GM23338 (cell line): ENCODE data around the gene ZNF524. TPM values are rescaled to one million over a fixed set of nuclear protein-coding genes. Genes with fewer than 3 reads are reported as not detected.

ENCODE experiments used
- ATAC-seq: fragments of 200-7000 bp; cut with Tn5 transposase; 3 replicates; pipeline ENCODE4 v1.9.1; 2020
- DNase-seq: peaks from one replicate; pipeline ENCODE4 v3.0.0-alpha.2; 2015; ENCODE audit warnings: low spot score
- H2AFZ ChIP-seq: fragments of 200-600 bp; sonication (generic); 2 replicates; pipeline ENCODE4 v1.8.0; 2016; ENCODE audit warnings: antibody characterized with exemption, mild to moderate bottlenecking, moderate library complexity
- H3F3A ChIP-seq: fragments of 200-600 bp; sonication (generic); replicated peaks from 2 replicates; pipeline ENCODE4 v1.8.0; 2017; ENCODE audit warnings: antibody characterized with exemption, mixed run types, low read depth
- H3K27ac ChIP-seq: fragments of 200-600 bp; sonication (generic); 2 replicates; pipeline ENCODE4 v1.6.1; 2016; ENCODE audit warnings: low read depth
- H3K27me3 ChIP-seq: fragments of 200-600 bp; sonication (generic); 2 replicates; pipeline ENCODE4 v1.8.0; 2016; ENCODE audit warnings: mild to moderate bottlenecking, mixed run types, moderate library complexity; ENCODE audit not compliant: insufficient read depth
- H3K36me3 ChIP-seq: fragments of 200-600 bp; sonication (generic); 2 replicates; pipeline ENCODE4 v1.8.0; 2016; ENCODE audit warnings: mild to moderate bottlenecking; ENCODE audit not compliant: insufficient read depth
- H3K4me1 ChIP-seq: fragments of 200-600 bp; sonication (generic); 2 replicates; pipeline ENCODE4 v1.8.0; 2016; ENCODE audit warnings: mild to moderate bottlenecking, moderate library complexity; ENCODE audit not compliant: insufficient read depth
- H3K4me2 ChIP-seq: fragments of 200-600 bp; sonication (generic); 2 replicates; pipeline ENCODE4 v1.7.1; 2017; ENCODE audit warnings: mixed run types
- H3K4me3 ChIP-seq: fragments of 200-600 bp; sonication (generic); 2 replicates; pipeline ENCODE4 v1.6.1; 2016; ENCODE audit warnings: mixed run types
- H3K79me2 ChIP-seq: fragments of 200-600 bp; sonication (generic); replicated peaks from 2 replicates; pipeline ENCODE4 v1.8.0; 2017; ENCODE audit warnings: mild to moderate bottlenecking; ENCODE audit not compliant: insufficient read depth
- H3K9me2 ChIP-seq: fragments of 200-600 bp; sonication (generic); 2 replicates; pipeline ENCODE4 v1.8.0; 2017; ENCODE audit not compliant: insufficient read depth
- H4K20me1 ChIP-seq: fragments of 200-600 bp; sonication (generic); replicated peaks from 2 replicates; pipeline ENCODE4 v1.8.0; 2017; ENCODE audit warnings: mild to moderate bottlenecking; ENCODE audit not compliant: insufficient read depth
- H3K27ac Mint-ChIP-seq: 2 replicates; pipeline ENCODE4 v1.8.0; 2020; ENCODE audit warnings: inconsistent platforms, mild to moderate bottlenecking, moderate library complexity, mixed read lengths
- H3K27me3 Mint-ChIP-seq: 3 replicates; pipeline ENCODE4 v1.8.0; 2022; ENCODE audit warnings: low read depth, mild to moderate bottlenecking, moderate library complexity, mixed read lengths, inconsistent platforms; ENCODE audit not compliant: insufficient read depth, poor library complexity
- H3K36me3 Mint-ChIP-seq: 3 replicates; pipeline ENCODE4 v1.8.0; 2021; ENCODE audit warnings: low read depth, mild to moderate bottlenecking, inconsistent platforms, moderate library complexity, mixed read lengths
- H3K4me1 Mint-ChIP-seq: 3 replicates; pipeline ENCODE4 v1.8.0; 2020; ENCODE audit warnings: mild to moderate bottlenecking, inconsistent platforms, mixed read lengths
- H3K4me3 Mint-ChIP-seq: 3 replicates; pipeline ENCODE4 v1.8.0; 2021; ENCODE audit warnings: moderate library complexity, mild to moderate bottlenecking, inconsistent platforms, mixed read lengths
- H3K9me3 Mint-ChIP-seq: 3 replicates; pipeline ENCODE4 v1.8.0; 2020; ENCODE audit warnings: moderate library complexity, mild to moderate bottlenecking, inconsistent platforms, mixed read lengths
- CREB1 ChIP-seq: fragments of 250-450 bp; sonication (Bioruptor Pico); IDR thresholded peaks from 2 replicates; pipeline ENCODE4 v1.5.0; 2020; ENCODE audit warnings: low read depth, mild to moderate bottlenecking, moderate library complexity
- CTCF ChIP-seq, 2 experiments: fragments of 200-600 bp in 1 of 2; sonication (generic) in 1 of 2; conservative IDR thresholded peaks; 2 replicates each; pipeline versions ENCODE4 v1.5.1 to v1.6.1; 2016 to 2017; ENCODE audit warnings: antibody characterized with exemption in 2 of 2, low read depth in 2 of 2, mild to moderate bottlenecking in 2 of 2, moderate library complexity in 1 of 2
- ETS1 ChIP-seq: IDR thresholded peaks from 2 replicates; pipeline ENCODE4 v1.6.1; 2016; ENCODE audit warnings: antibody characterized with exemption
- EZH2 ChIP-seq: fragments of 200-600 bp; sonication (generic); IDR thresholded peaks from one replicate; pipeline ENCODE4 v1.8.0; 2017; ENCODE audit warnings: antibody characterized with exemption, mild to moderate bottlenecking, low read depth; ENCODE audit not compliant: unreplicated experiment
- EZH2phosphoT487 ChIP-seq: fragments of 200-600 bp; sonication (generic); IDR thresholded peaks from one replicate; pipeline ENCODE4 v1.8.1; 2018; ENCODE audit warnings: antibody characterized with exemption; ENCODE audit not compliant: unreplicated experiment
- JUNB ChIP-seq: IDR thresholded peaks from one replicate; pipeline ENCODE4 v1.6.1; 2016; ENCODE audit warnings: antibody characterized with exemption; ENCODE audit not compliant: unreplicated experiment
- NANOG ChIP-seq: IDR thresholded peaks from 2 replicates; pipeline ENCODE4 v1.6.1; 2016; ENCODE audit warnings: antibody characterized with exemption, borderline replicate concordance
- POLR2AphosphoS5 ChIP-seq: IDR thresholded peaks from 2 replicates; pipeline ENCODE4 v1.6.1; 2016; ENCODE audit warnings: antibody characterized with exemption, low read depth
- REST ChIP-seq: IDR thresholded peaks from one replicate; pipeline ENCODE4 v1.6.1; 2018; ENCODE audit warnings: antibody characterized with exemption; ENCODE audit not compliant: unreplicated experiment
- STAT1 ChIP-seq: IDR thresholded peaks from one replicate; pipeline ENCODE4 v1.6.1; 2016; ENCODE audit warnings: antibody characterized with exemption; ENCODE audit not compliant: unreplicated experiment
- ZNF114 ChIP-seq: fragments of 250-450 bp; sonication (Bioruptor Pico); IDR thresholded peaks from 2 replicates; pipeline ENCODE4 v1.5.0; 2020; ENCODE audit warnings: mild to moderate bottlenecking, moderate library complexity
- ZNF331 ChIP-seq: fragments of 250-450 bp; sonication (Bioruptor Pico); IDR thresholded peaks from 2 replicates; pipeline ENCODE4 v1.5.0; 2020; ENCODE audit warnings: low read depth, mild to moderate bottlenecking, moderate library complexity
- polyA plus RNA-seq: library from polyadenylated mRNA; unstranded; fragments of >200 nt; fragmentation: Nextera tagmentation; extraction: Ambion mirVana; gene quantifications from 2 replicates; pipeline ENCODE4 v1.2.1, GENCODE V29; 2016
- total RNA-seq: library from RNA; depleted of rRNA; stranded (reverse); fragments of >200 nt; shearing (Covaris generic); gene quantifications from 2 replicates; pipeline ENCODE4 v1.2.3, GENCODE V29; 2014
- TF ChIP-seq, protein P1 (sequence below): fragments of 250-450 bp; sonication (Bioruptor Pico); IDR thresholded peaks from 2 replicates; pipeline ENCODE4 v1.5.0; 2020; ENCODE audit warnings: mild to moderate bottlenecking, moderate library complexity

Gene ZNF524
- total and polyA plus RNA-seq, 2 experiments from 2014 or later = 6.0 to 8.3 TPM

- no peaks in the 10 kb centered on the region for H3K9me2 ChIP-seq
- H3K4me1 ChIP-seq = peaks cover 25% of the 10 kb centered on the region
- peak overlapping the region; percentile 84 for H3K4me2 ChIP-seq
- H3K27ac ChIP-seq = no peak overlapping the region
- Mint-ChIP-seq H3K9me3 (no peaks in the 10 kb centered on the region; the same call in 1 of the 3 replicates), H3K36me3 (peaks cover 8% of the 10 kb centered on the region; the same call in 2 of the 3 replicates), H3K4me3 (peak overlapping the region; percentile 79), H3K27ac (peak overlapping the region; percentile 70; the same call in 1 of the 2 replicates), H3K4me1 (peaks cover 37% of the 10 kb centered on the region), H3K27me3 (peaks cover 27% of the 10 kb centered on the region)
- H3K79me2 ChIP-seq = no peaks in the 10 kb centered on the region
- H2AFZ ChIP-seq = no peak overlapping the region
- peaks cover 34% of the 10 kb centered on the region for H3K27me3 ChIP-seq
- H3F3A ChIP-seq = peaks cover 17% of the 10 kb centered on the region
- peak; percentile 89 for ATAC-seq
- TF ChIP-seq CTCF (conservative IDR thresholded peaks at IDR 0.05; ENCODE audit: low read depth in 2 of 2) = no peak
- TF ChIP-seq NANOG = no peak
- no peak for TF ChIP-seq ETS1
- TF ChIP-seq JUNB = no peak
- 0 out of 2 replicates have a peak, but pooled peaks have one; percentile 20 for TF ChIP-seq POLR2AphosphoS5
- no peak for TF ChIP-seq STAT1
- TF ChIP-seq ZNF114 = no peak
- TF ChIP-seq CREB1 = peak; percentile 26; the same call in 1 of the 2 replicates
- TF ChIP-seq ZNF331 (CRISPR knock-in tag) = no peak
- no peak for TF ChIP-seq EZH2phosphoT487
- no peak for TF ChIP-seq REST
- no peak for TF ChIP-seq EZH2
- TF ChIP-seq, protein P1, sequence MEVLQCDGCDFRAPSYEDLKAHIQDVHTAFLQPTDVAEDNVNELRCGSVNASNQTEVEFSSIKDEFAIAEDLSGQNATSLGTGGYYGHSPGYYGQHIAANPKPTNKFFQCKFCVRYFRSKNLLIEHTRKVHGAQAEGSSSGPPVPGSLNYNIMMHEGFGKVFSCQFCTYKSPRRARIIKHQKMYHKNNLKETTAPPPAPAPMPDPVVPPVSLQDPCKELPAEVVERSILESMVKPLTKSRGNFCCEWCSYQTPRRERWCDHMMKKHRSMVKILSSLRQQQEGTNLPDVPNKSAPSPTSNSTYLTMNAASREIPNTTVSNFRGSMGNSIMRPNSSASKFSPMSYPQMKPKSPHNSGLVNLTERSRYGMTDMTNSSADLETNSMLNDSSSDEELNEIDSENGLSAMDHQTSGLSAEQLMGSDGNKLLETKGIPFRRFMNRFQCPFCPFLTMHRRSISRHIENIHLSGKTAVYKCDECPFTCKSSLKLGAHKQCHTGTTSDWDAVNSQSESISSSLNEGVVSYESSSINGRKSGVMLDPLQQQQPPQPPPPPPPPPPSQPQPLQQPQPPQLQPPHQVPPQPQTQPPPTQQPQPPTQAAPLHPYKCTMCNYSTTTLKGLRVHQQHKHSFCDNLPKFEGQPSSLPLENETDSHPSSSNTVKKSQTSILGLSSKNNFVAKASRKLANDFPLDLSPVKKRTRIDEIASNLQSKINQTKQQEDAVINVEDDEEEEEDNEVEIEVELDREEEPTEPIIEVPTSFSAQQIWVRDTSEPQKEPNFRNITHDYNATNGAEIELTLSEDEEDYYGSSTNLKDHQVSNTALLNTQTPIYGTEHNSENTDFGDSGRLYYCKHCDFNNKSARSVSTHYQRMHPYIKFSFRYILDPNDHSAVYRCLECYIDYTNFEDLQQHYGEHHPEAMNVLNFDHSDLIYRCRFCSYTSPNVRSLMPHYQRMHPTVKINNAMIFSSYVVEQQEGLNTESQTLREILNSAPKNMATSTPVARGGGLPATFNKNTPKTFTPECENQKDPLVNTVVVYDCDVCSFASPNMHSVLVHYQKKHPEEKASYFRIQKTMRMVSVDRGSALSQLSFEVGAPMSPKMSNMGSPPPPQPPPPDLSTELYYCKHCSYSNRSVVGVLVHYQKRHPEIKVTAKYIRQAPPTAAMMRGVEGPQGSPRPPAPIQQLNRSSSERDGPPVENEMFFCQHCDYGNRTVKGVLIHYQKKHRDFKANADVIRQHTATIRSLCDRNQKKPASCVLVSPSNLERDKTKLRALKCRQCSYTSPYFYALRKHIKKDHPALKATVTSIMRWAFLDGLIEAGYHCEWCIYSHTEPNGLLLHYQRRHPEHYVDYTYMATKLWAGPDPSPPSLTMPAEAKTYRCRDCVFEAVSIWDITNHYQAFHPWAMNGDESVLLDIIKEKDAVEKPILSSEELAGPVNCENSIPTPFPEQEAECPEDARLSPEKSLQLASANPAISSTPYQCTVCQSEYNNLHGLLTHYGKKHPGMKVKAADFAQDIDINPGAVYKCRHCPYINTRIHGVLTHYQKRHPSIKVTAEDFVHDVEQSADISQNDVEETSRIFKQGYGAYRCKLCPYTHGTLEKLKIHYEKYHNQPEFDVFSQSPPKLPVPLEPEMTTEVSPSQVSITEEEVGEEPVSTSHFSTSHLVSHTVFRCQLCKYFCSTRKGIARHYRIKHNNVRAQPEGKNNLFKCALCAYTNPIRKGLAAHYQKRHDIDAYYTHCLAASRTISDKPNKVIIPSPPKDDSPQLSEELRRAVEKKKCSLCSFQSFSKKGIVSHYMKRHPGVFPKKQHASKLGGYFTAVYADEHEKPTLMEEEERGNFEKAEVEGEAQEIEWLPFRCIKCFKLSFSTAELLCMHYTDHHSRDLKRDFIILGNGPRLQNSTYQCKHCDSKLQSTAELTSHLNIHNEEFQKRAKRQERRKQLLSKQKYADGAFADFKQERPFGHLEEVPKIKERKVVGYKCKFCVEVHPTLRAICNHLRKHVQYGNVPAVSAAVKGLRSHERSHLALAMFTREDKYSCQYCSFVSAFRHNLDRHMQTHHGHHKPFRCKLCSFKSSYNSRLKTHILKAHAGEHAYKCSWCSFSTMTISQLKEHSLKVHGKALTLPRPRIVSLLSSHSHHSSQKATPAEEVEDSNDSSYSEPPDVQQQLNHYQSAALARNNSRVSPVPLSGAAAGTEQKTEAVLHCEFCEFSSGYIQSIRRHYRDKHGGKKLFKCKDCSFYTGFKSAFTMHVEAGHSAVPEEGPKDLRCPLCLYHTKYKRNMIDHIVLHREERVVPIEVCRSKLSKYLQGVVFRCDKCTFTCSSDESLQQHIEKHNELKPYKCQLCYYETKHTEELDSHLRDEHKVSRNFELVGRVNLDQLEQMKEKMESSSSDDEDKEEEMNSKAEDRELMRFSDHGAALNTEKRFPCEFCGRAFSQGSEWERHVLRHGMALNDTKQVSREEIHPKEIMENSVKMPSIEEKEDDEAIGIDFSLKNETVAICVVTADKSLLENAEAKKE = no peak
- no peaks in the 10 kb centered on the region for H4K20me1 ChIP-seq
- no peaks in the 10 kb centered on the region for H3K36me3 ChIP-seq
- DNase-seq = peak; percentile 98
- H3K4me3 ChIP-seq = peak overlapping the region; percentile 53
Measured at GRCh38 chr19:55586976-55587668, 13.0 kb upstream of the ZNF524 start.
